Panc1 (cell line): ENCODE data around the gene MSH2. TPM values are rescaled to one million over a fixed set of nuclear protein-coding genes. Genes with fewer than 3 reads are reported as not detected.

ENCODE experiments used
- ATAC-seq: fragments of 200-7000 bp; cut with Tn5 transposase; 2 replicates; pipeline ENCODE4 v1.9.1; 2020; ENCODE audit warnings: mild to moderate bottlenecking, moderate library complexity
- BruUV-seq: library from RNA; stranded (reverse); fragments of 400-500 nt; replicated peaks from 2 replicates; lab custom pipeline; 2021; lab: Mats Ljungman, UMichigan
- CTCF ChIA-PET: fragments of 300-600 bp; sonication (Branson Sonifier 250); formaldehyde crosslinking; loops from one replicate; lab custom pipeline; 2022; ENCODE audit warnings: antibody characterized with exemption; lab: Charles Lee
- POLR2A ChIA-PET: fragments of 300-600 bp; sonication (Branson Sonifier 250); formaldehyde crosslinking; loops from one replicate; lab custom pipeline; 2022; ENCODE audit warnings: antibody characterized with exemption; lab: Charles Lee
- DNase-seq: peaks from one replicate; pipeline ENCODE4 v3.0.0-alpha.2; 2010; ENCODE audit warnings: low read depth, low spot score
- H3K27ac ChIP-seq: 2 replicates; pipeline ENCODE4 v1.5.1; 2011; ENCODE audit warnings: mild to moderate bottlenecking, low read length, inconsistent platforms
- H3K27me3 ChIP-seq: fragments of 200-500 bp; sonication (Bioruptor generic); 2 replicates; pipeline ENCODE4 v1.6.0; 2014; ENCODE audit warnings: low read length, inconsistent platforms; ENCODE audit not compliant: control insufficient read depth, insufficient read depth
- H3K36me3 ChIP-seq: fragments of 200-500 bp; sonication (Bioruptor generic); 2 replicates; pipeline ENCODE4 v1.5.1; 2014; ENCODE audit warnings: inconsistent platforms, mild to moderate bottlenecking, low read length, moderate library complexity; ENCODE audit not compliant: control insufficient read depth, insufficient read depth
- H3K4me1 ChIP-seq: 2 replicates; pipeline ENCODE4 v1.5.1; 2011; ENCODE audit warnings: inconsistent platforms, mild to moderate bottlenecking, low read length, moderate library complexity; ENCODE audit not compliant: control insufficient read depth, insufficient read depth
- H3K4me3 ChIP-seq, 2 experiments: 2 replicates each; pipeline ENCODE4 v1.5.1; 2011 to 2012; ENCODE audit warnings: low read depth in 2 of 2, low read length in 2 of 2, mild to moderate bottlenecking in 2 of 2, inconsistent platforms in 1 of 2, moderate library complexity in 1 of 2
- H3K9me3 ChIP-seq: fragments of 200-500 bp; sonication (Bioruptor generic); 2 replicates; pipeline ENCODE4 v1.5.1; 2014; ENCODE audit warnings: low read depth, mild to moderate bottlenecking, inconsistent platforms, low read length, moderate library complexity; ENCODE audit not compliant: control insufficient read depth, insufficient read depth
- POLR2AphosphoS5 ChIP-seq: IDR thresholded peaks from 2 replicates; pipeline ENCODE4 v1.6.1; 2012; ENCODE audit warnings: mild to moderate bottlenecking, low read depth, low read length, moderate library complexity
- REST ChIP-seq, 2 experiments: IDR thresholded peaks; 2 replicates each; pipeline ENCODE4 v1.6.1; 2011 to 2012; ENCODE audit warnings: low read depth in 2 of 2, control low read depth in 1 of 2, low read length in 1 of 2, mild to moderate bottlenecking in 1 of 2, moderate library complexity in 1 of 2; ENCODE audit not compliant: insufficient read depth in 1 of 2
- SIN3A ChIP-seq: IDR thresholded peaks from 2 replicates; pipeline ENCODE4 v1.6.1; 2012; ENCODE audit warnings: low read depth, mild to moderate bottlenecking, low read length, moderate library complexity, borderline replicate concordance; ENCODE audit not compliant: insufficient read depth
- TCF7L2 ChIP-seq: IDR thresholded peaks from 2 replicates; pipeline ENCODE4 v1.6.1; 2011; ENCODE audit warnings: mild to moderate bottlenecking, low read depth, low read length, inconsistent platforms
- in situ Hi-C: cut with HindIII; loops from 2 replicates; pipeline ENCODE4 v1.10.0; 2016; ENCODE audit warnings: low sequenced_read_pairs, low pct_unique_long_range_greater_than_20kb
- intact Hi-C: fragments of 100-400 bp; cut with micrococcal nuclease; formaldehyde crosslinking; loops from one replicate; pipeline ENCODE4 v1.10.0; 2022; ENCODE audit not compliant: unreplicated experiment
- total RNA-seq: library from RNA; stranded (reverse); gene quantifications from one replicate; pipeline ENCODE4 v1.2.1, GENCODE V29; 2021; ENCODE audit not compliant: unreplicated experiment
- TF ChIP-seq, protein P1 (sequence below): fragments of 450-650 bp; IDR thresholded peaks from 2 replicates; pipeline ENCODE4 v1.5.1; 2017; ENCODE audit warnings: mild to moderate bottlenecking

The MSH2 gene
- total RNA-seq, 1 experiment from 2014 or later, result 72.2 TPM

- Histone ChIP-seq H3K4me1 (no peaks in the 10 kb centered on the region), H3K27me3 (no peaks in the 10 kb centered on the region), H3K9me3 (no peaks in the 10 kb centered on the region), H3K4me3 (no peak overlapping the region), H3K36me3 (peaks cover 15% of the 10 kb centered on the region), H3K27ac (no peak overlapping the region)
- BruUV-seq, result no TSS peak
- TF ChIP-seq REST (IDR thresholded peaks at IDR 0.05; ENCODE audit: insufficient read depth in 1 of 2, low read depth in 2 of 2, low read length in 1 of 2), result no peak
- TF ChIP-seq TCF7L2, result no peak
- TF ChIP-seq, protein P1, sequence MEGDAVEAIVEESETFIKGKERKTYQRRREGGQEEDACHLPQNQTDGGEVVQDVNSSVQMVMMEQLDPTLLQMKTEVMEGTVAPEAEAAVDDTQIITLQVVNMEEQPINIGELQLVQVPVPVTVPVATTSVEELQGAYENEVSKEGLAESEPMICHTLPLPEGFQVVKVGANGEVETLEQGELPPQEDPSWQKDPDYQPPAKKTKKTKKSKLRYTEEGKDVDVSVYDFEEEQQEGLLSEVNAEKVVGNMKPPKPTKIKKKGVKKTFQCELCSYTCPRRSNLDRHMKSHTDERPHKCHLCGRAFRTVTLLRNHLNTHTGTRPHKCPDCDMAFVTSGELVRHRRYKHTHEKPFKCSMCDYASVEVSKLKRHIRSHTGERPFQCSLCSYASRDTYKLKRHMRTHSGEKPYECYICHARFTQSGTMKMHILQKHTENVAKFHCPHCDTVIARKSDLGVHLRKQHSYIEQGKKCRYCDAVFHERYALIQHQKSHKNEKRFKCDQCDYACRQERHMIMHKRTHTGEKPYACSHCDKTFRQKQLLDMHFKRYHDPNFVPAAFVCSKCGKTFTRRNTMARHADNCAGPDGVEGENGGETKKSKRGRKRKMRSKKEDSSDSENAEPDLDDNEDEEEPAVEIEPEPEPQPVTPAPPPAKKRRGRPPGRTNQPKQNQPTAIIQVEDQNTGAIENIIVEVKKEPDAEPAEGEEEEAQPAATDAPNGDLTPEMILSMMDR, result no peak
- TF ChIP-seq POLR2AphosphoS5, result no peak
- no peak for TF ChIP-seq SIN3A
- CTCF ChIA-PET, result no interaction called here
- POLR2A ChIA-PET, result interaction anchor here (0.5 kb wide), 1 partner anchor 10 kb away, joined by 7 read pairs; no protein-coding TSS in a partner anchor
- ATAC-seq (no peak), DNase-seq (no peak)
- intact Hi-C loops (no loop called here), in situ Hi-C loops (no loop called here)
Measured at GRCh38 chr2:47479863-47480262, 76.9 kb downstream of the MSH2 start.

DNA sequence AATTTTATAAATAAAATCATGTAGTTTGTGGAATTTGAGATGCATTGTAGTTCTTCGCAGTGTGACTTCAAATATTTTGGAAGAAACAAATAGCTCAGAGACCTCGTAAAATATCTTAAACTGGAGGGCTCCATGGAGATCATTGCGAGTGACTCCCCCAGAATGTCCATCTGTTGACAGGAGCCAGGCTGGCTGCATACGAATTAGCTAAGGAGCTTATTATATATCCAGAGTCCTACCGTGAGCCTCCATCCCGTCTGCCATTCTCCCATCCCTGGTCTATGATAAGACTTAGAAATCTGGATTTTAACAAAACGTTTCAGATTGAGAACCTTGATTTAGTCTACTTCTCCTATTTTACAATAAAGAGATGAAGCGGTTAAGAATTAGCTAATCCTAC lies 80.2 kb downstream of the MSH2 start:
- intact Hi-C loops (no loop called here), in situ Hi-C loops (no loop called here)
- no peaks in the 10 kb centered on the region for H3K9me3 ChIP-seq
- H3K27me3 ChIP-seq, result no peaks in the 10 kb centered on the region
- POLR2A ChIA-PET, result no interaction called here
- H3K36me3 ChIP-seq, result peaks cover 6% of the 10 kb centered on the region; the same call in 1 of the 2 replicates
- DNase-seq (no peak), ATAC-seq (no peak)
- CTCF ChIA-PET, result interaction anchor here (0.6 kb wide), 1 partner anchor 10 kb away, joined by 12 read pairs; no protein-coding TSS in a partner anchor
- H3K27ac ChIP-seq, result no peak overlapping the region
- no peaks in the 10 kb centered on the region for H3K4me1 ChIP-seq
- TF ChIP-seq TCF7L2, result no peak
- TF ChIP-seq, protein P1, result no peak
- no peak overlapping the region for H3K4me3 ChIP-seq
- no TSS peak for BruUV-seq
